Fibroblast of peridontal ligament (primary cell): Measurements from ENCODE around the gene NIT2.
A peak's percentile ranks its signal among the peaks of the same experiment; 100 is the strongest.

Source experiments
- DNase-seq: peaks from one replicate; pipeline ENCODE4 v3.0.0-alpha.2; 2010; ENCODE audit errors: extremely low read depth

The NIT2 gene

GRCh38 chr3:100396967-100397366 is 62.4 kb downstream of the NIT2 start:
- no peak for DNase-seq

- DNase-seq: peak; percentile 7
These were observed 64.9 kb downstream of the NIT2 start for GRCh38 chr3:100399341-100400071.

GRCh38 chr3:100400419-100400779 is 65.8 kb downstream of the NIT2 start:
- DNase-seq: peak; percentile 8

- peak; percentile 95 for DNase-seq
These were observed 66.5 kb downstream of the NIT2 start, which contains the start of the genes LNP1 and TOMM70 for GRCh38 chr3:100400780-100401673. Gene LNP1, plus strand, starts transcription at chr3:100401539. Its CDS starts 28,191 bp downstream, at chr3:100429730. Gene TOMM70, minus strand, starts transcription at chr3:100401089. Its CDS starts 140 bp downstream, at chr3:100400949.

GRCh38 chr3:100401674-100402041 is 67.1 kb downstream of the NIT2 start:
- peak; percentile 60 for DNase-seq

GRCh38 chr3:100402256-100402655 is 67.7 kb downstream of the NIT2 start:
- DNase-seq: peak; percentile 62

- peak; percentile 11 for DNase-seq
These were observed 68.3 kb downstream of the NIT2 start for GRCh38 chr3:100402891-100403290.

GRCh38 chr3:100403362-100404249 is 69.0 kb downstream of the NIT2 start:
- peak; percentile 15 for DNase-seq

- no peak for DNase-seq
These were observed 69.6 kb downstream of the NIT2 start for GRCh38 chr3:100404250-100404548.

- no peak for DNase-seq
These were observed 72.6 kb downstream of the NIT2 start for GRCh38 chr3:100407164-100407563.

- no peak for DNase-seq
These were observed 73.5 kb downstream of the NIT2 start for GRCh38 chr3:100407977-100408532.
